ENCODE measurements around the gene DND1.
"Not testable (repeated sequence)": the region's sequence is repeated elsewhere in the genome, so short reads cannot be mapped to it uniquely, and the experiment has no call there.

The DND1 gene

GRCh38 chr5:140630292-140631035 is 42.9 kb downstream of the DND1 start:
- no peak for DNase-seq

GRCh38 chr5:140628711-140629110 is 44.7 kb downstream of the DND1 start:
- no peak for DNase-seq

GRCh38 chr5:140627972-140628371 is 45.4 kb downstream of the DND1 start:
- DNase-seq, result no peak

GRCh38 chr5:140624886-140625285 is 48.5 kb downstream of the DND1 start:
- not testable (repeated sequence) for DNase-seq

- not testable (repeated sequence) for DNase-seq
These were observed 50.3 kb downstream of the DND1 start for GRCh38 chr5:140623061-140623460.

- DNase-seq, result no peak
These were observed 51.1 kb downstream of the DND1 start for GRCh38 chr5:140622301-140622700.

All from T-helper 2 cell (primary cell).